Endothelial cell of umbilical vein (primary cell): ENCODE measurements around the gene CTBP1. TPM values are rescaled to one million over a fixed set of nuclear protein-coding genes. Genes with fewer than 3 reads are reported as not detected.

Experiments used
- BruUV-seq: library from RNA; stranded (reverse); fragments of 400-500 nt; replicated peaks from 2 replicates; lab custom pipeline; 2021; lab: Mats Ljungman, UMichigan
- CTCF ChIA-PET: fragments of 300-600, 350-600 bp; sonication (Branson Sonifier 250); formaldehyde crosslinking; loops from one replicate; lab custom pipeline; 2021; ENCODE audit warnings: antibody characterized with exemption, inconsistent platforms; lab: Charles Lee
- POLR2A ChIA-PET: fragments of 300-600, 350-600 bp; sonication (Branson Sonifier 250); formaldehyde crosslinking; loops from one replicate; lab custom pipeline; 2021; ENCODE audit warnings: antibody characterized with exemption, inconsistent platforms; lab: Charles Lee
- DNase-seq: peaks from one replicate; pipeline ENCODE4 v3.0.0-alpha.2; 2011; ENCODE audit warnings: low read depth, low spot score
- FAIRE-seq: peaks from 2 replicates; lab custom pipeline; 2011; peaks lifted over from hg19 to GRCh38; lab: Jason Lieb, UNC
- H2AFZ ChIP-seq: 2 replicates; pipeline ENCODE4 v1.6.0; 2012; ENCODE audit warnings: low read depth, low read length, control low read depth, inconsistent platforms
- H3K27ac ChIP-seq: 2 replicates; pipeline ENCODE4 v1.5.1; 2011; ENCODE audit warnings: low read depth, mild to moderate bottlenecking, control low read depth, low read length, moderate library complexity; ENCODE audit not compliant: insufficient read depth
- H3K27me3 ChIP-seq, 2 experiments: 2 replicates each; pipeline versions ENCODE4 v1.6.0 to v1.6.1; 2011; ENCODE audit warnings: low read length in 2 of 2, mixed read lengths in 1 of 2; ENCODE audit not compliant: control insufficient read depth in 2 of 2, insufficient read depth in 2 of 2
- H3K36me3 ChIP-seq, 2 experiments: 2 replicates in 1 of 2; 3 replicates in 1 of 2; pipeline ENCODE4 v1.5.1; 2011; ENCODE audit warnings: low read length in 2 of 2, mild to moderate bottlenecking in 1 of 2, moderate library complexity in 1 of 2; ENCODE audit not compliant: control insufficient read depth in 2 of 2, insufficient read depth in 2 of 2; ENCODE audit errors: extremely low read depth in 1 of 2
- H3K4me1 ChIP-seq: 3 replicates; pipeline ENCODE4 v1.5.1; 2011; ENCODE audit warnings: mild to moderate bottlenecking, low read length; ENCODE audit not compliant: control insufficient read depth, insufficient read depth; ENCODE audit errors: extremely low read depth
- H3K4me2 ChIP-seq: 2 replicates; pipeline ENCODE4 v1.6.1; 2011; ENCODE audit warnings: low read length, control low read depth, mixed read lengths; ENCODE audit not compliant: insufficient read depth
- H3K4me3 ChIP-seq, 3 experiments: fragments of 200-600 bp in 1 of 3; sonication (generic), shearing (Covaris generic) in 1 of 3; replicated peaks in 1 of 3; 2 replicates each; pipeline ENCODE4 v1.5.1; 2011 to 2016; ENCODE audit warnings: control low read depth in 3 of 3, low read length in 3 of 3, mild to moderate bottlenecking in 2 of 3, inconsistent platforms in 1 of 3, low read depth in 1 of 3, moderate library complexity in 1 of 3; ENCODE audit not compliant: insufficient read depth in 1 of 3
- H3K79me2 ChIP-seq: 2 replicates; pipeline ENCODE4 v1.6.0; 2012; ENCODE audit warnings: low read length, inconsistent platforms; ENCODE audit not compliant: control insufficient read depth, insufficient read depth
- H3K9ac ChIP-seq: replicated peaks from 2 replicates; pipeline ENCODE3; 2011; ENCODE audit warnings: low read length, control low read depth; ENCODE audit not compliant: insufficient read depth; ENCODE audit errors: extremely low read depth
- H3K9me1 ChIP-seq: replicated peaks from 3 replicates; pipeline ENCODE4 v1.6.0; 2011; ENCODE audit warnings: mild to moderate bottlenecking, low read length; ENCODE audit not compliant: control insufficient read depth, insufficient read depth; ENCODE audit errors: extremely low read depth
- H3K9me3 ChIP-seq: replicated peaks from 2 replicates; pipeline ENCODE4 v1.5.1; 2012; ENCODE audit warnings: low read length, inconsistent platforms; ENCODE audit not compliant: control insufficient read depth, insufficient read depth
- H4K20me1 ChIP-seq: replicated peaks from 2 replicates; pipeline ENCODE3; 2011; ENCODE audit warnings: mild to moderate bottlenecking, low read length; ENCODE audit not compliant: control insufficient read depth, insufficient read depth; ENCODE audit errors: extremely low read depth
- EZH2 ChIP-seq: IDR thresholded peaks from 2 replicates; pipeline ENCODE4 v1.6.1; 2012; ENCODE audit warnings: borderline replicate concordance, low read depth, mild to moderate bottlenecking, moderate library complexity, low read length, inconsistent platforms; ENCODE audit not compliant: severe bottlenecking
- FOS ChIP-seq: IDR thresholded peaks from 2 replicates; pipeline ENCODE4 v1.6.1; 2011; ENCODE audit warnings: mild to moderate bottlenecking, low read length, moderate library complexity, borderline replicate concordance; ENCODE audit not compliant: insufficient read depth
- GATA2 ChIP-seq: IDR thresholded peaks from 2 replicates; pipeline ENCODE4 v1.7.0; 2011; ENCODE audit warnings: low read depth, mild to moderate bottlenecking, moderate library complexity, mixed read lengths, low read length; ENCODE audit not compliant: insufficient read length, insufficient read depth
- MAX ChIP-seq: IDR thresholded peaks from 2 replicates; pipeline ENCODE4 v1.6.1; 2011; ENCODE audit not compliant: insufficient read depth, insufficient read length
- POLR2A ChIP-seq: IDR thresholded peaks from 2 replicates; pipeline ENCODE4 v1.6.1; 2012; ENCODE audit warnings: low read depth, mild to moderate bottlenecking, control low read depth, low read length
- dilution Hi-C: fragments of 300-500 bp; cut with MboI; formaldehyde crosslinking; loops from one replicate; pipeline ENCODE4 v1.15.0; 2019; ENCODE audit warnings: low sequenced_read_pairs; ENCODE audit not compliant: extremely low pct_ligation_motif_present
- intact Hi-C: fragments of 100-400 bp; cut with micrococcal nuclease; formaldehyde crosslinking; loops from one replicate; pipeline ENCODE4 v1.10.0; 2022
- polyA plus RNA-seq, 4 experiments: library from polyadenylated mRNA; depleted of rRNA in 3 of 4; stranded (reverse) in 3 of 4; unstranded in 1 of 4; fragments of >200 nt; gene quantifications; 2 replicates each; pipeline versions ENCODE4 v1.2.1 to v1.2.3, GENCODE V29; 2011 to 2012; ENCODE audit warnings: missing spikeins in 1 of 4
- total RNA-seq: library from RNA; stranded (reverse); gene quantifications from 2 replicates; pipeline ENCODE4 v1.2.3, GENCODE V29; 2021

Gene CTBP1
- total and polyA plus RNA-seq, 2 donors (not counting 3 experiments of a cell fraction or from before 2014, with no cell fraction given) = 165 to 167 TPM

DNA sequence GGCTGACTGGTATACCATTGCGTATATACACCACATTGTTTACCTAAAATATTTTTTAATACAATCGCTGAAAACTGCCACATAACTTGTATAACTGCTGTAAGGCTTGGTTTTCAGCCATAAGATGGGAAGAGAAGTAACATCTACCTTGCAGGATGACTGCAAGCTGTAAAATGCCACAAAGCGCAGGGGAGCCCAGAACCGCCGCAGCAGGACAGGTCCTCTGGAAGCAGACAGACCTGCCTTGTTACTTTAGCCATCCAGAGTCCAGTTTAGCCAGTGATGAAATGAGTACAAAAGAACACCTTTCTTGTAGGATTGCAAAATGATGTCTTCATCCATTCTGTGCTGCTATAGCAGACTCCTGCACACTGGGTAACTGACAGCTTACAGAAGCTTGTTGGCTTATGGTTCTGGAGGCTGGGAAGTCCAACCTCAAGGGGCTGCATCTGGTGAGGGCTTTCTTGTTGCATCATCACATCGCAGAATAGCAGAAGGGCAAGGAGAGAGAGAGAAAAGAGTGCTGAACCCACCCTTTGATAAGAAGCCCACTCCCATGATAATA, 4.1 kb upstream of the CTBP1 start:
- Histone ChIP-seq H3K79me2 (peaks cover 8% of the 10 kb centered on the region), H3K9me1 (no peaks in the 10 kb centered on the region), H3K4me3 (no peak overlapping the region), H4K20me1 (no peaks in the 10 kb centered on the region), H3K4me1 (peaks cover 4% of the 10 kb centered on the region), H3K27me3 (no peaks in the 10 kb centered on the region), H3K9me3 (no peaks in the 10 kb centered on the region), H3K4me2 (no peak overlapping the region), H3K27ac (no peak overlapping the region), H2AFZ (no peak overlapping the region), H3K9ac (no peak overlapping the region), H3K36me3 (no peaks in the 10 kb centered on the region)
- TF ChIP-seq FOS = no peak
- no peak for FAIRE-seq
- ChIA-PET POLR2A (no interaction called here), CTCF (no interaction called here)
- no peak for DNase-seq
- dilution Hi-C loops = no loop called here
- no TSS peak for BruUV-seq
- intact Hi-C loops = no loop called here

- ChIA-PET CTCF (interaction anchor here (2.0 kb wide), 1 partner anchor 17 kb away, joined by 7 read pairs; no protein-coding TSS in a partner anchor), POLR2A (no interaction called here)
- no TSS peak for BruUV-seq
- Histone ChIP-seq H3K9me3 (no peaks in the 10 kb centered on the region), H3K4me1 (peaks cover 11% of the 10 kb centered on the region), H4K20me1 (no peaks in the 10 kb centered on the region), H3K27ac (no peak overlapping the region), H3K27me3 (no peaks in the 10 kb centered on the region), H3K36me3 (no peaks in the 10 kb centered on the region), H2AFZ (no peak overlapping the region), H3K4me3 (no peak overlapping the region), H3K79me2 (peaks cover 21% of the 10 kb centered on the region), H3K4me2 (no peak overlapping the region), H3K9me1 (no peaks in the 10 kb centered on the region), H3K9ac (no peak overlapping the region)
- DNase-seq (no peak), FAIRE-seq (no peak)
- TF ChIP-seq POLR2A (no peak), MAX (no peak), GATA2 (no peak), EZH2 (no peak)
- dilution Hi-C loops = no loop called here
- intact Hi-C loops = no loop called here
Observed at GRCh38 chr4:1251773-1252066, 2.8 kb upstream of the CTBP1 start.
